Keratinocyte (primary cell): ENCODE measurements around the gene ISYNA1. TPM values are rescaled to one million over a fixed set of nuclear protein-coding genes. Genes with fewer than 3 reads are reported as not detected.

Source experiments
- DNase-seq: peaks from one replicate; pipeline ENCODE4 v3.0.0-alpha.2; 2011; ENCODE audit warnings: low read depth, missing footprints, low spot score
- FAIRE-seq: peaks from 2 replicates; lab custom pipeline; 2011; peaks lifted over from hg19 to GRCh38; lab: Jason Lieb, UNC
- H2AFZ ChIP-seq: 2 replicates; pipeline ENCODE4 v1.6.0; 2012; ENCODE audit warnings: low read length, control low read depth, inconsistent platforms; ENCODE audit not compliant: control insufficient read depth
- H3K27ac ChIP-seq: 2 replicates; pipeline ENCODE4 v1.5.1; 2011; ENCODE audit warnings: low read length; ENCODE audit not compliant: control insufficient read depth, insufficient read depth
- H3K27me3 ChIP-seq: 3 replicates; pipeline ENCODE4 v1.6.0; 2011; ENCODE audit warnings: low read length; ENCODE audit not compliant: control insufficient read depth, insufficient read depth; ENCODE audit errors: extremely low read depth
- H3K36me3 ChIP-seq, 2 experiments: 2 replicates in 1 of 2; 3 replicates in 1 of 2; pipeline ENCODE4 v1.5.1; 2011; ENCODE audit warnings: low read length in 2 of 2, mild to moderate bottlenecking in 1 of 2; ENCODE audit not compliant: control insufficient read depth in 2 of 2, insufficient read depth in 2 of 2; ENCODE audit errors: extremely low read depth in 1 of 2
- H3K4me1 ChIP-seq: 3 replicates; pipeline ENCODE4 v1.5.1; 2011; ENCODE audit warnings: low read length; ENCODE audit not compliant: control insufficient read depth, insufficient read depth; ENCODE audit errors: extremely low read depth
- H3K4me2 ChIP-seq: 3 replicates; pipeline ENCODE4 v1.6.0; 2011; ENCODE audit warnings: low read depth, low read length; ENCODE audit not compliant: control insufficient read depth, insufficient read depth; ENCODE audit errors: extremely low read depth
- H3K4me3 ChIP-seq, 3 experiments: fragments of 200-600 bp in 1 of 3; sonication (generic) in 1 of 3; 2 replicates in 2 of 3; 3 replicates in 1 of 3; pipeline ENCODE4 v1.5.1; 2011 to 2016; ENCODE audit warnings: low read length in 3 of 3, mild to moderate bottlenecking in 3 of 3, control low read depth in 2 of 3, inconsistent platforms in 1 of 3, low read depth in 1 of 3, mixed read lengths in 1 of 3, mixed run types in 1 of 3, moderate library complexity in 1 of 3; ENCODE audit not compliant: control insufficient read depth in 2 of 3, insufficient read depth in 2 of 3; ENCODE audit errors: extremely low read depth in 1 of 3
- H3K79me2 ChIP-seq: 2 replicates; pipeline ENCODE4 v1.6.0; 2012; ENCODE audit warnings: low read length; ENCODE audit not compliant: control insufficient read depth, insufficient read depth
- H3K9ac ChIP-seq: 3 replicates; pipeline ENCODE4 v1.6.0; 2011; ENCODE audit warnings: low read length; ENCODE audit not compliant: control insufficient read depth, insufficient read depth; ENCODE audit errors: extremely low read depth
- H3K9me1 ChIP-seq: 3 replicates; pipeline ENCODE4 v1.6.0; 2011; ENCODE audit warnings: low read length; ENCODE audit not compliant: control insufficient read depth, insufficient read depth; ENCODE audit errors: extremely low read depth
- H3K9me3 ChIP-seq: 2 replicates; pipeline ENCODE4 v1.5.1; 2012; ENCODE audit warnings: low read depth, low read length; ENCODE audit not compliant: control insufficient read depth
- H4K20me1 ChIP-seq: 3 replicates; pipeline ENCODE4 v1.6.0; 2011; ENCODE audit warnings: low read length; ENCODE audit not compliant: control insufficient read depth, insufficient read depth; ENCODE audit errors: extremely low read depth
- CTCF ChIP-seq, 3 experiments: IDR thresholded peaks in 1 of 3; conservative IDR thresholded peaks in 1 of 3; optimal IDR thresholded peaks in 1 of 3; 2 replicates in 2 of 3; 3 replicates in 1 of 3; pipeline versions ENCODE3 to v1.5.1; 2011; ENCODE audit warnings: low read length in 3 of 3, mild to moderate bottlenecking in 3 of 3, moderate library complexity in 2 of 3, control low read depth in 1 of 3, inconsistent platforms in 1 of 3; ENCODE audit not compliant: insufficient read depth in 2 of 3; ENCODE audit errors: extremely low read depth in 1 of 3
- EZH2 ChIP-seq: IDR thresholded peaks from one replicate; pipeline ENCODE4 v1.6.1; 2012; ENCODE audit warnings: inconsistent platforms, mild to moderate bottlenecking, low read length, moderate library complexity
- dilution Hi-C: fragments of 300-500 bp; cut with MboI; formaldehyde crosslinking; loops from one replicate; pipeline ENCODE4 v1.7.0; 2020; ENCODE audit warnings: low sequenced_read_pairs; ENCODE audit not compliant: extremely low pct_ligation_motif_present
- polyA plus RNA-seq, 5 experiments: library from polyadenylated mRNA; depleted of rRNA in 3 of 5; stranded (reverse) in 3 of 5; stranded (forward) in 1 of 5; unstranded in 1 of 5; fragments of >200 nt; gene quantifications; 1 replicate in 1 of 5; 2 replicates in 3 of 5; 3 replicates in 1 of 5; pipeline versions ENCODE4 v1.2.1 to v1.2.3, GENCODE V29; 2011 to 2012; ENCODE audit warnings: missing spikeins in 2 of 5, low read depth in 1 of 5, low replicate concordance in 1 of 5

ISYNA1 gene
- polyA plus RNA-seq, 1 donor (not counting 4 experiments of a cell fraction or from before 2014, with no cell fraction given), result 3.5 TPM

DNA sequence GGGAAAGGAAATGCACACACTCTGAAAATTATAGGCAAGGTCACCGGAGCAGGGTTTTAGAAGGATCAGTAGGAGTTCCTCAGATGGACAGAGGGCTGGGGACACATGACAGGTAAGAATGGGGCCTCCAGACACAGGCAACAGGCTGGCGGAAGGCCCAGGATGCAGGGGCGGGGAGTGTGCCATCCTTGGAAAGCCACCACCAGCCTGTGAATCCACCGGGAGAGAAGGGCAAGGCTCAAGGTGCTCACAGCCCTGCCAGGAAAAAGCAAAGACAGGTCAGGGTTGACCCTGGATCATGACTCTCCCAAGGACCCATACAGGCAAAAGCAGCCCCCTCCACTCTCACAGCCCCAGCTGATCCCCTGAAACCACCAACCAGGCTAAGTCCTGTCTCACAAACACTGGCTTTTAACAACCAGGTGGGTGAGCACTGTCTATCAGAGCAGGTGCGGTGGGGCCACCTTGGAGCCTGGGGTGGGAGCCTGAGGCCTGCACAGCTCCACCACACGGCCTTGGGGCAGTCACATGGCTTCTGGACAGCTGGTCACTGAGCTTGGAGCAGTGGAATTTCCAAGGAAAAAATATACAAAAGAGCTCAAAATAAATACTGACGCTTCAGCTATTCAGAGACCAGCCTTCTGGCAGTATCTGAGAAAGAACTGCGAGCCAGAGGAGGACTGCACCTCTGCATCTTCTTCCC, 35.2 kb upstream of the ISYNA1 start:
- no peak overlapping the region for H3K27ac ChIP-seq
- dilution Hi-C loops, result no loop called here
- H3K9me1 ChIP-seq, result no peaks in the 10 kb centered on the region
- no peaks in the 10 kb centered on the region for H3K9me3 ChIP-seq
- peaks cover 20% of the 10 kb centered on the region for H4K20me1 ChIP-seq
- no peak overlapping the region for H3K4me3 ChIP-seq
- no peak for FAIRE-seq
- no peaks in the 10 kb centered on the region for H3K27me3 ChIP-seq
- TF ChIP-seq EZH2, result no peak
- no peak for TF ChIP-seq CTCF (optimal IDR thresholded peaks at IDR 0.05 in 1 of 3, IDR thresholded peaks at IDR 0.05 in 1 of 3, conservative IDR thresholded peaks at IDR 0.05 in 1 of 3; ENCODE audit: extremely low read depth in 1 of 3, insufficient read depth in 2 of 3, low read length in 3 of 3)
- no peak overlapping the region for H2AFZ ChIP-seq
- H3K9ac ChIP-seq, result no peak overlapping the region
- peaks cover 73% of the 10 kb centered on the region for H3K79me2 ChIP-seq
- H3K36me3 ChIP-seq, result peaks cover 20 to 21% of the 10 kb centered on the region in 2 experiments
- H3K4me1 ChIP-seq, result peaks cover 6% of the 10 kb centered on the region
- DNase-seq, result no peak
- H3K4me2 ChIP-seq, result no peak overlapping the region

DNA sequence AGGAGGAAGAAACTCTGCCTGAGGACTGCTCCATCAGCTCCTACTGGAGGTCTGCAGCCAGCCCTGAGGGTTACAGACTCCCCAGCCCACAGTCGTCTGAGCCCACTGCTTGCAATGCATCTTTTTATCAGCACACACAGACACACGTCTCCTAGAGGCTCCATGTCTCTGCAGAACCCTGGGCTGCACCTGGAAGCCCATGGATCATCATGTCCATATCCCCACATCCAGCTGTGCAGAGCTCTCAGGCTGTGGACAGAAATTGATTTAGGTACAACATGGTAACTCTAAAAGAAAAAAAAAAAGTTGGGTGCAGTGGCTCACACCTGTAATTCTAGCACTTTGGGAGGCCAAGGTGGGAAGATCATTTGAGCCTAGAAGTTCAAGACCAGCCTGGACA, 32.9 kb upstream of the ISYNA1 start:
- no peak overlapping the region for H3K4me3 ChIP-seq
- DNase-seq (no peak), FAIRE-seq (no peak)
- H3K27ac ChIP-seq, result no peak overlapping the region
- TF ChIP-seq EZH2, result no peak
- H3K27me3 ChIP-seq, result no peaks in the 10 kb centered on the region
- no peak overlapping the region for H3K4me2 ChIP-seq
- H3K79me2 ChIP-seq, result peaks cover 71% of the 10 kb centered on the region
- H3K4me1 ChIP-seq, result peaks cover 12% of the 10 kb centered on the region
- H3K9ac ChIP-seq, result no peak overlapping the region
- dilution Hi-C loops, result no loop called here
- peaks cover 32% of the 10 kb centered on the region for H4K20me1 ChIP-seq
- no peaks in the 10 kb centered on the region for H3K9me1 ChIP-seq
- no peaks in the 10 kb centered on the region for H3K9me3 ChIP-seq
- peaks cover 16 to 18% of the 10 kb centered on the region in 2 experiments for H3K36me3 ChIP-seq
- H2AFZ ChIP-seq, result no peak overlapping the region
